ENCODE measurements around the gene EXOC6B.

GRCh38 chr2:72695676-72696075 is 130.2 kb downstream of the EXOC6B start:
- TF ChIP-seq CTCF (IDR thresholded peaks at IDR 0.05; ENCODE audit: low read depth, low read length) (no peak), EZH2phosphoT487 (IDR thresholded peaks at IDR 0.05; ENCODE audit: low read depth) (no peak)
